Measurements from ENCODE around the gene CLBA1.
"Not testable (repeated sequence)": the region's sequence is repeated elsewhere in the genome, so short reads cannot be mapped to it uniquely, and the experiment has no call there.

Gene CLBA1

DNA sequence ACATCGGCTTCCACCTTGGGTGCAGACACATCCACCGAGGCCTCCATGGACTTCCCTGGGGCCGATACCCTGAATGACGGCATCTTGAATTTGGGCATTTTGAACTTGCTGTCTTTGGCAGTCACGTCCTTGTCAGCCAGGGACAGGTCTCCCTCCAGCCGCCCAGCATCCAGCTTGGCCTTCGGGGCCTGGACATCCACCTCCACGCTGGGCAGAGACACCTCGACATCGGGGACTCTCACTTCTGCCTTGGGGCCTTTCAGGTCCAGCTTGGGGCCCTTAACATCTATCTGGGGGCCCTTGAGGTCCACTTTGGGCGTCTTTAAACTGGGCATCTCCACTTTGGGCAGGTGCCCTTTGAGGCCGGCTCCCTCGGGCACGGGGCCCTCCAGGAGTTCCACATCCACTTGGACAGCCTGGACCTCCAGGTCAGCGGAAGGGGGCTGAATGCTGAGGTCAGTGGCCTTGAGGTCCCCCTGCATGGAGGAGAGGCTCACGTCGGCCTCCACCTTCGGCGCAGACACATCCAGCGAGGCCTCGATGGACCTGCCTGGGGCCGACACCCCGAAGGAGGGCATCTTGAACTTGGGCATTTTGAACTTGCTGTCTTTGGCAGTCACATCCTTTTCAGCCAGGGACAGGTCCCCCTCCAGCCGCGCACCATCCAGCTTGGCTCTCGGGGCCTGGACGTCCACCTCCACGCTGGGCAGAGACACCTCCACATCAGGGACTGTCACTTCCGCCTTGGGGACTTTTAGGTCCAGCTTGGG, 41.0 kb upstream of the CLBA1 start:
- H3K36me3 Mint-ChIP-seq, H3K9me3 Mint-ChIP-seq, H3K27me3 Mint-ChIP-seq, H3K4me1 Mint-ChIP-seq, H3K4me3 Mint-ChIP-seq, H3K27ac Mint-ChIP-seq: not testable (repeated sequence)

DNA sequence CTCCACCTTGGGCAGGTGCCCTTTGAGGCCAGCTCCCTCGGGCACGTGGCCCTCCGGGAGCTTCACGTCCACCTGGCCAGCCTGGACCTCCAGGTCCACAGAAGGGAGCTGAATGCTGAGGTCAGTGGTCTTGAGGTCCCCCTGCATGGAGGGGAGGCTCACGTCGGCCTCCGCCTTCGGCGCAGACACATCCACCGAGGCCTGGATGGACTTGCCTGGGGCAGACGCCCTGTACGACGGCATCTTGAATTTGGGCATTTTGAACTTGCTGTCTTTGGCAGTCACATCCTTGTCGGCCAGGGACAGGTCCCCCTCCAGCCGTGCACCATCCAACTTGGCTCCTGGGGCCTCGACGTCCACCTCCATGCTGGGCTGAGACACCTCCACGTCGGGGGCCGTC, 40.3 kb upstream of the CLBA1 start:
- not testable (repeated sequence) for H3K36me3 Mint-ChIP-seq, H3K4me1 Mint-ChIP-seq, H3K9me3 Mint-ChIP-seq, H3K4me3 Mint-ChIP-seq, H3K27me3 Mint-ChIP-seq, H3K27ac Mint-ChIP-seq

DNA sequence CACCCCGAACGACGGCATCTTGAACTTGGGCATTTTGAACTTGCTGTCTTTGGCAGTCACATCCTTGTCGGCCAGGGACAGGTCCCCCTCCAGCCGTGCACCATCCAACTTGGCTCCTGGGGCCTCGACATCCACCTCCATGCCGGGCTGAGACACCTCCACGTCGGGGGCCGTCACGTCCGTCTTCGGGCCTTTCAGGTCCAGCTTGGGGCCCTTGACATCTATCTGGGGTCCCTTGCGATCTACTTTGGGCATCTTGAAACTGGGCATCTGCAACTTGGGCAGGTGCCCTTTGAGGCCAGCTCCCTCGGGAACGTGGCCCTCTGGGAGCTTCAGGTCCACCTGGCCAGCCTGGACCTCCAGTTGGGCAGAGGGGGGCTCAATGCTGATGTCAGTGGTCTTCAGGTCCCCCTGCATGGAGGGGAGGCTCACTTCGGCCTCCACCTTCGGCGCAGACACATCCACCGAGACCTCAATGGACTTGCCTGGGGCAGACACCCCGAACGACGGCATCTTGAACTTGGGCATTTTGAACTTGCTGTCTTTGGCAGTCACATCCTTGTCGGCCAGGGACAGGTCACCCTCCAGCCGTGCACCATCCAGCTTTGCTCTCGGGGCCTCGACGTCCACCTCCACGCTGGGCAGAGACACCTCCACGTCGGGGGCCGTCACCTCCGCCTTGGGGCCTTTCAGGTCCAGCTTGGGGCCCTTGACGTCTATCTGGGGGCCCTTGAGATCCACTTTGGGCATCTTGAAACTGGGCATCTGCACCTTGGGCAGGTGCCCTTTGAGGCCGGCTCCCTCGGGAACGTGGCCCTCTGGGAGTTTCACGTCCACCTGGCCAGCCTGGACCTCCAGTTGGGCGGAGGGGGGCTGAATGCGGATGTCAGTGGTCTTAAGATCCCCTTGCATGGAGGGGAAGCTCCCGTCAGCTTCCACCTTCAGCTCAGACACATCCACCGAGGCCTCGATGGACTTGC, 39.3 kb upstream of the CLBA1 start:
- not testable (repeated sequence) for H3K36me3 Mint-ChIP-seq, H3K9me3 Mint-ChIP-seq, H3K4me3 Mint-ChIP-seq, H3K4me1 Mint-ChIP-seq, H3K27ac Mint-ChIP-seq, H3K27me3 Mint-ChIP-seq

DNA sequence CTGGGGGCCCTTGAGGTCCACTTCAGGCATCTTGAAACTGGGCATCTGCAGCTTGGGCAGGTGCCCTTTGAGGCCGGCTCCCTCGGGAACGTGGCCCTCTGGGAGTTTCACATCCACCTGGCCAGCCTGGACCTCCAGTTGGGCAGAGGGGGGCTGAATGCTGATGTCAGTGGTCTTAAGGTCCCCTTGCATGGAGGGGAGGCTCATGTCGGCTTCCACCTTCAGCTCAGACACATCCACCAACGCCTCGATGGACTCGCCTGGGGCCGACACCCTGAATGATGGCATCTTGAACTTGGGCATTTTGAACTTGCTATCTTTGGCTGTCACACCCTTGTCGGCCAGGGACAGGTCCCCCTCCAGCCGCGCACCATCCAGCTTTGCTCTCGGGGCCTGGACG, 38.4 kb upstream of the CLBA1 start:
- H3K36me3 Mint-ChIP-seq, H3K4me3 Mint-ChIP-seq, H3K9me3 Mint-ChIP-seq, H3K27me3 Mint-ChIP-seq, H3K4me1 Mint-ChIP-seq, H3K27ac Mint-ChIP-seq: not testable (repeated sequence)

DNA sequence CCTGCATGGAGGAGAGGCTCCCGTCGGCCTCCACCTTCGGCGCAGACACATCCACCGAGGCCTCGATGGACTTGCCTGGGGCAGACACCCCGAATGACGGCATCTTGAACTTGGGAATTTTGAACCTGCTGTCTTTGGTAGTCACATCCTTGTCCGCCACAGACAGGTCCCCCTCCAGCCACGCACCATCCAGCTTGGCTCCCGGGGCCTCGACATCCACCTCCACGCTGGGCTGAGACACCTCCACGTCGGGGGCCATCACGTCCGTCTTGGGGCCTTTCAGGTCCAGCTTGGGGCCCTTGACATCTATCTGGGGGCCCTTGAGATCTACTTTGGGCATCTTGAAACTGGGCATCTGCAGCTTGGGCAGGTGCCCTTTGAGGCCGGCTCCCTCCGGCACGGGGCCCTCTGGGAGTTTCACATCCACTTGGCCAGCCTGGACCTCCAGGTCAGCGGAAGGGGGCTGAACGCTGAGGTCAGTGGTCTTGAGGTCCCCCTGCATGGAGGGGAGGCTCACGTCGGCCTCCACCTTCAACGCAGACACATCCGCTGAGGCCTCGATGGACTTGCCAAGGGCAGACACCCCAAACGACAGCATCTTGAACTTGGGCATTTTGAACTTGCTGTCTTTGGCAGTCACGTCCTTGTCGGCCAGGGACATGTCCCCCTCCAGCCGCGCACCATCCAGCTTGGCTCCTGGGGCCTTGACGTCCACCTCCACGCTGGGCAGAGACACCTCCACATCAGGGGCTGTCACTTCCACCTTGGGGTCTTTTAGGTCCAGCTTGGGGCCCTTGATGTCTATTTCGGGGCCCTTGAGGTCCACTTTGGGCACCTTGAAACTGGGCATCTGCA, 37.5 kb upstream of the CLBA1 start:
- not testable (repeated sequence) for H3K9me3 Mint-ChIP-seq, H3K36me3 Mint-ChIP-seq, H3K27me3 Mint-ChIP-seq, H3K4me1 Mint-ChIP-seq, H3K27ac Mint-ChIP-seq, H3K4me3 Mint-ChIP-seq

DNA sequence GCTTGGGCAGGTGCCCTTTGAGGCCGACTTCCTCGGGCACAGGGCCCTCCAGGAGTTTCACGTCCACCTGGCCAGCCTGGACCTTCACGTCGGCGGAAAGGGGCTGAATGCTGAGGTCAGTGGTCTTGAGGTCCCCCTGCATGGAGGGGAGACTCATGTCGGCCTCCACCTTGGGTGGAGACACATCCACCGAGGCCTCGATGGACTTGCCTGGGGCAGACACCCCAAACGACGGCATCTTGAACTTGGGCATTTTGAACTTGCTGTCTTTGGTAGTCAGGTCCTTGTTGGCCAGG, 36.9 kb upstream of the CLBA1 start:
- no peak overlapping the region for H3K4me3 Mint-ChIP-seq
- H3K9me3 Mint-ChIP-seq, result no peaks in the 10 kb centered on the region
- no peaks in the 10 kb centered on the region for H3K27me3 Mint-ChIP-seq
- H3K27ac Mint-ChIP-seq, result no peak overlapping the region
- H3K36me3 Mint-ChIP-seq, result no peaks in the 10 kb centered on the region
- H3K4me1 Mint-ChIP-seq, result no peaks in the 10 kb centered on the region

DNA sequence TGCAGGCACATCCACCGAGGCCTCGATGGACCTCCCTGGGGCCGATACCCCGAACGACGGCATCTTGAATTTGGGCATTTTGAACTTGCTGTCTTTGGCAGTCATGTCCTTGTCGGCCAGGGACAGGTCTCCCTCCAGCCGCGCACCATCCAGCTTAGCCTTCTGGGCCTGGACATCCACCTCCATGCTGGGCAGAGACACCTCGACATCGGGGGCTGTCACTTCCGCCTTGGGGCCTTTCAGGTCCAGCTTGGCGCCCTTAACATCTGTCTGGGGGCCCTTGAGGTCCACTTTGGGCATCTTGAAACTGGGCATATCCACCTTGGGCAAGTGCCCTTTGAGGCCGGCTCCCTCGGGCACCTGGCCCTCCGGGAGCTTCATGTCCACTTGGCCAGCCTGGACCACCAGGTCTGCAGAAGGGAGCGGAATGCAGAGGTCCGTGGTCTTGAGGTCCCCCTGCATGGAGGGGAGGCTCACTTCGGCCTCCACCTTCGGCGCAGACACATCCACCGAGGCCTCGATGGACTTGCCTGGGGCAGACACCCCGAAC, 36.1 kb upstream of the CLBA1 start:
- H3K27me3 Mint-ChIP-seq, H3K9me3 Mint-ChIP-seq, H3K4me1 Mint-ChIP-seq, H3K4me3 Mint-ChIP-seq, H3K27ac Mint-ChIP-seq, H3K36me3 Mint-ChIP-seq: not testable (repeated sequence)

DNA sequence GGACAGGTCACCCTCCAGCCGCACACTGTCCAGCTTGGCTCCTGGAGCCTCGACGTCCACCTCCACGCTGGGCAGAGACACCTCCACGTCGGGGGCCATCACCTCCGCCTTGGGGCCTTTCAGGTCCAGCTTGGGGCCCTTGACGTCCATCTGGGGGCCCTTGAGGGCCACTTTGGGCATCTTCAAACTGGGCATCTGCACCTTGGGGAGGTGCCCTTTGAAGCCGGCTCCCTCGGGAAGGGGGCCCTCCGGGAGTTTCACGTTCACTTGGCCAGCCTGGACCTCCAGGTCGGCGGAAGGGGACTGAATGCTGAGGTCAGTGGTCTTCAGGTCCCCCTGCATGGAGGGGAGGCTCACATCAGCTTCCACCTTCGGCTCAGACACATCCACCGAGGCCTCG, 35.6 kb upstream of the CLBA1 start:
- Mint-ChIP-seq H3K9me3 (no peaks in the 10 kb centered on the region), H3K27me3 (no peaks in the 10 kb centered on the region), H3K36me3 (no peaks in the 10 kb centered on the region), H3K27ac (no peak overlapping the region), H3K4me1 (no peaks in the 10 kb centered on the region), H3K4me3 (no peak overlapping the region)

DNA sequence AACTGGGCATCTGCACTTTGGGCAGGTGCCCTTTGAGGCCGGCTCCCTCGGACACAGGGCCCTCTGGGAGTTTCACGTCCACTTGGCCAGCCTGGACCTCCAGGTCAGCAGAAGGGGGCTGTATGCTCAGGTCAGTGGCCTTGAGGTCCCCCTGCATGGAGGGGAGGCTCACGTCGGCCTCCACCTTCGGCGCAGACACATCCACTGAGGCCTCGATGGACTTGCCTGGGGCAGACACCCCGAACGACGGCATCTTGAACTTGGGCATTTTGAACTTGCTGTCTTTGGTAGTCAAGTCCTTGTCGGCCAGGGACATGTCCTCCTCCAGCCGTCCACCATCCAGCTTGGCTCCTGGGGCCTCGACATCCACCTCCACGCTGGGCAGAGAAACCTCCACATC, 34.9 kb upstream of the CLBA1 start:
- not testable (repeated sequence) for H3K4me3 Mint-ChIP-seq, H3K27me3 Mint-ChIP-seq, H3K4me1 Mint-ChIP-seq, H3K9me3 Mint-ChIP-seq, H3K36me3 Mint-ChIP-seq, H3K27ac Mint-ChIP-seq

DNA sequence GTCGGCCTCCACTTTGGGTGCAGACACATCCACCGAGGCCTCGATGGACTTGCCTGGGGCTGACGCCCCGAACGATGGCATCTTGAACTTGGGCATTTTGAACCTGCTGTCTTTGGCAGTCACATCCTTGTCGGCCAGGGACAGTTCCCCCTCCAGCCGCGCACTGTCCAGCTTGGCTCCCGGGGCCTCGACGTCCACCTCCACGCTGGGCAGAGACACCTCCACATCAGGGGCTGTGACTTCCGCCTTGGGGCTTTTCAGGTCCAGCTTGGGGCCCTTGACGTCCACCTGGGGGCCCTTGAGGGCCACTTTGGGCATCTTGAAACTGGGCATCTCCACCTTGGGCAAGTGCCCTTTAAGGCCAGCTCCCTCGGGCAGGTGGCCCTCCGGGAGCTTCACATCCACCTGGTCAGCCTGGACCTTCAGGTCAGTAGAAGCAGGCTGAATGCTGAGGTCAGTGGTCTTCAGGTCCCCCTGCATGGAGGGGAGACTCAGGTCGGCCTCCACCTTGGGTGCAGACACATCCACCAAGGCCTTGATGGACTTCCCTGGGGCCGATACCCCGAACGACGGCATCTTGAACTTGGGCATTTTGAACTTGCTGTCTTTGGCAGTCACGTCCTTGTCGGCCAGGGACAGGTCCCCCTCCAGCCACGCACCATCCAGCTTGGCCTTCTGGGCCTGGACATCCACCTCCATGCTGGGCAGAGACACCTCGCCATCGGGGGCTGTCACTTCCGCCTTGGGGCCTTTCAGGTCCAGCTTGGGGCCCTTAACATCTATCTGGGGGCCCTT, 33.5 kb upstream of the CLBA1 start:
- not testable (repeated sequence) for H3K9me3 Mint-ChIP-seq, H3K4me3 Mint-ChIP-seq, H3K36me3 Mint-ChIP-seq, H3K27me3 Mint-ChIP-seq, H3K27ac Mint-ChIP-seq, H3K4me1 Mint-ChIP-seq

DNA sequence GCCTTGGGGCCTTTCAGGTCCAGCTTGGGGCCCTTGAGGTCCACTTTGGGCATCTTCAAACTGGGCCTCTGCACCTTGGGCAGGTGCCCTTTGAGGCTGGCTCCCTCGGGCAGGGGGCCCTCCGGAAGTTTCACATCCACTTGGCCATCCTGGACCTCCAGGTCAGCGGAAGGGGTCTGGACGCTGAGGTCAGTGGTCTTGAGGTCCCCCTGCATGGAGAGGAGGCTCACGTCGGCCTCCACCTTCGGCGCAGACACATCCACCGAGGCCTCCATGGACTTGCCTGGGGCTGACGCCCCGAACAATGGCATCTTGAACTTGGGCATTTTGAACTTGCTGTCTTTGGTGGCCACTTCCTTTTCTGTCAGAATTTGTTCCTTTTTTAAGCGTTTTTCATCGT, 32.5 kb upstream of the CLBA1 start:
- Mint-ChIP-seq H3K27ac (no peak overlapping the region), H3K9me3 (no peaks in the 10 kb centered on the region)

DNA sequence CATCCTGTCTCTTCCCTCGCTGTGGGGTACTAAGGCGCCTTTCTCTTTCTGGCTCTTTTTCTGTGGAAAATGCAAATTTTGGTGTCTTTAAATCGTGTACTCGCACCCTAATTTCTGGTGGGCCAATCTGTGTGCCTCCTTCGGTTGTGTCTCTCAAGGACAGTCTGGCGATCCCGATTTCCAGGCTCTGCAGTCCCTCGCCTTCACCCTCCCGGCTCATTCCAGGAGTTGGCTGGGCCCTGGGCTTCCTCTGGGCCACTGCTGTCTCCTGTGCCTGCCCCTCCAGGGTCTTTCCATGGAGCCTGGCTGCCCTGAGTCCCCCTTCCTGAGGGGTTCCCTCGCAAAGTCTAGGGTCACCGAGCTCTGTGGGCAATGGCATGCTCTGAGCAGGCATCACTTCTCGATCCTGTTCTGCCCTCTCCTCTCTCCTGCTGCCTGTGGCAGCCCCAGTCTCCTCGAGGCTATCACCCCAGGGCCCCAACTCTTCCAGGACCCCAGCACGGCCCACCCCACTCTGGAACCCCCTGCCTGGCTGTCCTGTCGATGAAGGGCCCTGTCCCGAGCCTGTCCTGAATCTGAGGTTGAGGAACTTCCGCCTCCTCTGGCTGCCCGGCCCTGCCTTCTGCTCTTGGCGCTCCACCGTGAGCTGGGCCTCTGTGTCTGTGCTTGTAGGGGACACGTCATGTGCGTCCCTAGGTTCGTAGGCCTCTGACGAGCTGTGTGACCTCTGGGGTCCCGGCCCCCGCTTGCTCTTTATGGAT, 31.5 kb upstream of the CLBA1 start:
- H3K9me3 Mint-ChIP-seq, result no peaks in the 10 kb centered on the region
- no peak overlapping the region for H3K4me3 Mint-ChIP-seq
- no peak overlapping the region for H3K27ac Mint-ChIP-seq
- peaks cover 4% of the 10 kb centered on the region for H3K27me3 Mint-ChIP-seq
- no peaks in the 10 kb centered on the region for H3K36me3 Mint-ChIP-seq
- no peaks in the 10 kb centered on the region for H3K4me1 Mint-ChIP-seq

More for the DNA sequence above, 32.5 kb upstream of the CLBA1 start:
- no peak overlapping the region for H3K4me3 Mint-ChIP-seq
- no peaks in the 10 kb centered on the region for H3K36me3 Mint-ChIP-seq
- H3K4me1 Mint-ChIP-seq, result no peaks in the 10 kb centered on the region
- H3K27me3 Mint-ChIP-seq, result peaks cover 4% of the 10 kb centered on the region

DNA sequence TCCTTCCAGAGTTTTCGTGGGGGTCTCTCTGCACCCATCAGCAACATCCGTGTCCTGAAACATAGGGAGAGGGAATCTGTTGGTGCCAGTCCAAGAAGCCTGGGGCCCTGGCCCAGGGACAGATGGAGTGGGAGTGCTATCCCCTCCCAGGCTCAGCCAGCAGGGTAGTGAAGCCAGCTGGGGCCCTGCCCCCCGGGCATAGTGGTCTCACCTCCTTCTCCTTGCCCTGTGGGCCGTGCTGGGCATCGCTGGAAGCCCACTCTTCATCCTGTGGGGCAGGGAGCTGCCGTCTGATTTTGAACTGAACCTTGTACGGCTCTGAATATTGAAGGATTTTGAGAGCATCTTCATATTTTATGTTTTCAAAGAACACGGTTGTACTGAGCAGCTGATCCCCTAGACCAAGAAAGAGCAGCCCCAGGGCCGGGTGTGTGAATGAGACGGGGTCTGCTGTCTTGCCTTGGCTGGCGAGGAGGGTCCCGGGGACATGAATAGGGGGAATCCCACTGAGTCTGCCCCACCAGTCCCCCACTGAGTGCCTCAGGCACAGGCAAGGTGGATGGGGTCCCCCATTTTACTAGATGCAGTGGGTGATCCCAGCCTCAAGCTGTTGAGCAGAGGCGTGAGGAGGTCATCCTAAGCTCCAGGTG, 30.7 kb upstream of the CLBA1 start:
- peaks cover 4% of the 10 kb centered on the region for H3K27me3 Mint-ChIP-seq
- no peaks in the 10 kb centered on the region for H3K9me3 Mint-ChIP-seq
- H3K36me3 Mint-ChIP-seq, result no peaks in the 10 kb centered on the region
- no peak overlapping the region for H3K27ac Mint-ChIP-seq
- no peaks in the 10 kb centered on the region for H3K4me1 Mint-ChIP-seq
- H3K4me3 Mint-ChIP-seq, result no peak overlapping the region

DNA sequence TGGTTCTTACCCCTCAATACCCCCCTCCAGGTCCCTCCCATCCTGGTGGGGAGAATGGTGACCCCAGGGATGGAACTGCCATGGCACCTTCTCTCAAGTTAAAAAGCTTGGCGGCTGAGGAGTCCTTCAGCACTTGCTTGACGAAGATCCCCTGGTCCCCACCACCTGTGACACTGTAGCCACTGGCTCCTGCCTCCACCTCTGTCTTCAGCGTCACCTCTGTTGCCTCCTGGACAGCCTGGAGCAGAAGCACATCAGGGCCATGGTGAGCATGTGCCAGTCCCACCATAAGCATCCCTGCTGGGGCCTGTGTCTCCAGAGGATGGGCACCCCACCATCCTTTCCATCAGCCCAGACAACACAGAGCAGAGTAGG, 30.2 kb upstream of the CLBA1 start:
- H3K9me3 Mint-ChIP-seq, result no peaks in the 10 kb centered on the region
- H3K4me1 Mint-ChIP-seq, result no peaks in the 10 kb centered on the region
- peaks cover 4% of the 10 kb centered on the region for H3K27me3 Mint-ChIP-seq
- no peak overlapping the region for H3K27ac Mint-ChIP-seq
- H3K4me3 Mint-ChIP-seq, result no peak overlapping the region
- no peaks in the 10 kb centered on the region for H3K36me3 Mint-ChIP-seq
